Measurements from ENCODE around the gene NCAPG2. TPM values are rescaled to one million over a fixed set of nuclear protein-coding genes. Genes with fewer than 3 reads are reported as not detected.
A peak's percentile ranks its signal among the peaks of the same experiment; 100 is the strongest.

Gene NCAPG2
- polyA plus RNA-seq, 2 of the 4 experiments (the other 2 are of a cell fraction), result 53.8 to 63.0 TPM

- peak overlapping the region; percentile 74 for H3K4me2 ChIP-seq
- H3K9me3 ChIP-seq, result no peaks in the 10 kb centered on the region
- TF ChIP-seq POLR2AphosphoS2 (conservative IDR thresholded peaks at IDR 0.05; ENCODE audit: low read length) (no peak), NFE2L2 (conservative IDR thresholded peaks at IDR 0.05; ENCODE audit: low read length) (no peak), RCOR1 (IDR thresholded peaks at IDR 0.05; ENCODE audit: low read depth, low read length) (no peak), RFX5 (IDR thresholded peaks at IDR 0.05) (no peak), E2F6 (IDR thresholded peaks at IDR 0.05; ENCODE audit: borderline replicate concordance, low read depth) (no peak), FOSL2 (IDR thresholded peaks at IDR 0.05) (no peak), FOSL2 (CRISPR knock-in tag; IDR thresholded peaks at IDR 0.05) (no peak)
- ATAC-seq (no peak), FAIRE-seq (no peak), DNase-seq (ENCODE audit: low read depth in 1 of 2, low spot score in 1 of 2) (no peak)
- WGBS (ENCODE audit: missing lambda C conversion rate), result 91% methylated on average over 5 of the region's 5 CpGs
- no peak overlapping the region for H3K4me3 ChIP-seq
- no peak overlapping the region for H3K27ac ChIP-seq
- ChIA-PET CTCF (interaction anchor here (1.2 to 2.9 kb wide), 6 partner anchors 10 to 271 kb away, joined by 3 to 11 read pairs (median 4); no protein-coding TSS in a partner anchor), POLR2A (no interaction called here)
- peaks cover 18% of the 10 kb centered on the region for H3K4me1 ChIP-seq
These were observed 1.7 kb upstream of the NCAPG2 start for GRCh38 chr7:158706273-158706704.

GRCh38 chr7:158705234-158705850 is 738 bp upstream of the NCAPG2 start:
- Histone ChIP-seq H3K27ac (peak overlapping the region; percentile 88 to 97), H3K4me3 (peak overlapping the region; percentile 72), H3K4me1 (peaks cover 18% of the 10 kb centered on the region), H3K4me2 (peak overlapping the region; percentile 74), H3K9me3 (no peaks in the 10 kb centered on the region)
- CTCF ChIA-PET, result interaction anchor here (1.0 to 2.9 kb wide), 8 partner anchors 9 to 271 kb away, joined by 3 to 11 read pairs (median 4); partner anchors contain the start of gene ESYT2
- no peak for FAIRE-seq
- peak; percentile 8 to 27; a peak in 3 of 6 replicates for ATAC-seq
- no peak for DNase-seq (ENCODE audit: low read depth in 1 of 2, low spot score in 1 of 2)
- 8% methylated on average over 20 of the region's 22 CpGs for WGBS (ENCODE audit: missing lambda C conversion rate)
- no peak for TF ChIP-seq BHLHE40 (IDR thresholded peaks at IDR 0.05; ENCODE audit: low read depth, low read length)
- no peak for TF ChIP-seq E2F6 (IDR thresholded peaks at IDR 0.05; ENCODE audit: borderline replicate concordance, low read depth)
- no peak for TF ChIP-seq PBX3 (IDR thresholded peaks at IDR 0.05)
- no peak for TF ChIP-seq USF2 (IDR thresholded peaks at IDR 0.05)
- TF ChIP-seq MAZ (IDR thresholded peaks at IDR 0.05; ENCODE audit: borderline replicate concordance, low read depth, low read length), result no peak
- TF ChIP-seq ZNF302 (CRISPR knock-in tag; IDR thresholded peaks at IDR 0.05), result no peak
- TF ChIP-seq ZC3H11A (IDR thresholded peaks at IDR 0.05), result no peak
- TF ChIP-seq RCOR1 (IDR thresholded peaks at IDR 0.05; ENCODE audit: low read depth, low read length), result no peak
- 0 out of 5 replicates have a peak, but pooled peaks have one; percentile 3 to 11 for TF ChIP-seq JUN (IDR thresholded peaks at IDR 0.05)
- TF ChIP-seq NFE2L2 (conservative IDR thresholded peaks at IDR 0.05; ENCODE audit: low read length), result no peak
- TF ChIP-seq CHD2 (IDR thresholded peaks at IDR 0.05; ENCODE audit: low read length, partially characterized antibody), result no peak
- TF ChIP-seq PHF8 (IDR thresholded peaks at IDR 0.05; ENCODE audit: borderline replicate concordance, low read depth), result 0 out of 2 replicates have a peak, but pooled peaks have one; percentile 12
- TF ChIP-seq ATOH8 (CRISPR knock-in tag; IDR thresholded peaks at IDR 0.05; ENCODE audit: low read depth), result no peak
- no peak for TF ChIP-seq ZFP36 (IDR thresholded peaks at IDR 0.05; ENCODE audit: borderline replicate concordance, partially characterized antibody)
- no peak for TF ChIP-seq HEYL (CRISPR knock-in tag; IDR thresholded peaks at IDR 0.05)
- TF ChIP-seq RAD21 (conservative IDR thresholded peaks at IDR 0.05 in 1 of 2, IDR thresholded peaks at IDR 0.05 in 1 of 2), result 0 out of 5 replicates have a peak, but pooled peaks of 1 of the 2 experiments have one; percentile 4
- no peak for TF ChIP-seq CBX8 (IDR thresholded peaks at IDR 0.05)
- no peak for TF ChIP-seq NR3C1 (IDR thresholded peaks at IDR 0.05)
- TF ChIP-seq REST (IDR thresholded peaks at IDR 0.05), result no peak
- no peak for TF ChIP-seq ESRRA (IDR thresholded peaks at IDR 0.05; ENCODE audit: borderline replicate concordance, low read length)
- TF ChIP-seq CTCF (IDR thresholded peaks at IDR 0.05), result no peak
- POLR2A ChIA-PET, result interaction anchor here (0.6 to 1.3 kb wide), 8 partner anchors 14 to 158 kb away, joined by 3 to 9 read pairs (median 4); partner anchors contain the start of gene ESYT2
